ENCODE measurements around the gene OR4M1.
"Not testable (repeated sequence)": the region's sequence is repeated elsewhere in the genome, so short reads cannot be mapped to it uniquely, and the experiment has no call there.

The OR4M1 gene

GRCh38 chr14:19819879-19820278 lies 46.6 kb downstream of the OR4M1 start:
- H3K4me3 ChIP-seq, H3K27ac ChIP-seq: not testable (repeated sequence)

GRCh38 chr14:19821016-19821415 lies 47.7 kb downstream of the OR4M1 start:
- H3K4me3 ChIP-seq, H3K27ac ChIP-seq: not testable (repeated sequence)

GRCh38 chr14:19823178-19823577 lies 49.9 kb downstream of the OR4M1 start:
- Histone ChIP-seq H3K4me3 (no peak overlapping the region), H3K27ac (no peak overlapping the region)

GRCh38 chr14:19823765-19824164 lies 50.5 kb downstream of the OR4M1 start:
- H3K27ac ChIP-seq: no peak overlapping the region

GRCh38 chr14:19827626-19828244 lies 54.4 kb downstream of the OR4M1 start:
- H3K4me3 ChIP-seq, H3K27ac ChIP-seq: not testable (repeated sequence)

More at GRCh38 chr14:19823765-19824164, 50.5 kb downstream of the OR4M1 start:
- H3K4me3 ChIP-seq: no peak overlapping the region

- H3K4me3 ChIP-seq: no peak overlapping the region
These were observed 55.0 kb downstream of the OR4M1 start for GRCh38 chr14:19828314-19828713.

More at GRCh38 chr14:19828314-19828713, 55.0 kb downstream of the OR4M1 start:
- H3K27ac ChIP-seq: no peak overlapping the region
